Activated naive CD4-positive, alpha-beta T cell treated with anti-CD3 and anti-CD28 coated beads, Interleukin-2, amount 10 ng/mL, durations not matched to agents 7 days and 5 days (primary cell): ENCODE measurements around the gene EIF2S3.

Experiments
- CTCF ChIA-PET: fragments of 350-600 bp; sonication (Branson Sonifier 250); formaldehyde crosslinking; loops from one replicate; lab custom pipeline; 2021; ENCODE audit warnings: antibody characterized with exemption; lab: Charles Lee
- DNase-seq: peaks from one replicate; pipeline ENCODE4 v3.0.0-alpha.2; 2020
- H3K27ac Mint-ChIP-seq: one replicate; pipeline ENCODE4 v1.8.0; 2021; ENCODE audit warnings: mild to moderate bottlenecking, moderate library complexity, mixed read lengths
- H3K27me3 Mint-ChIP-seq: one replicate; pipeline ENCODE4 v1.8.0; 2021; ENCODE audit warnings: mild to moderate bottlenecking, mixed read lengths
- H3K36me3 Mint-ChIP-seq: one replicate; pipeline ENCODE4 v1.8.0; 2021; ENCODE audit warnings: mixed read lengths
- H3K4me1 Mint-ChIP-seq: one replicate; pipeline ENCODE4 v1.8.0; 2021; ENCODE audit warnings: mixed read lengths
- H3K4me3 Mint-ChIP-seq: one replicate; pipeline ENCODE4 v1.8.0; 2021; ENCODE audit warnings: mild to moderate bottlenecking, moderate library complexity, mixed read lengths
- H3K9me3 Mint-ChIP-seq: one replicate; pipeline ENCODE4 v1.8.0; 2021; ENCODE audit warnings: mixed read lengths

Gene EIF2S3

GRCh38 chrX:24124244-24124799 is 69.6 kb downstream of the EIF2S3 start:
- DNase-seq, result no peak
- H3K36me3 Mint-ChIP-seq, result no peaks in the 10 kb centered on the region
- no peaks in the 10 kb centered on the region for H3K9me3 Mint-ChIP-seq
- H3K4me3 Mint-ChIP-seq, result no peak overlapping the region
- no peak overlapping the region for H3K27ac Mint-ChIP-seq
- H3K4me1 Mint-ChIP-seq, result no peaks in the 10 kb centered on the region
- CTCF ChIA-PET, result no interaction called here
- no peaks in the 10 kb centered on the region for H3K27me3 Mint-ChIP-seq

- DNase-seq, result no peak
- Mint-ChIP-seq H3K9me3 (no peaks in the 10 kb centered on the region), H3K27me3 (no peaks in the 10 kb centered on the region), H3K36me3 (no peaks in the 10 kb centered on the region), H3K27ac (no peak overlapping the region), H3K4me3 (no peak overlapping the region), H3K4me1 (no peaks in the 10 kb centered on the region)
- CTCF ChIA-PET, result no interaction called here
Observed at GRCh38 chrX:24125028-24125612, 70.4 kb downstream of the EIF2S3 start.
